T-helper 9 cell (primary cell): ENCODE results near the gene SPATA18.
"Not testable (repeated sequence)": the region's sequence is repeated elsewhere in the genome, so short reads cannot be mapped to it uniquely, and the experiment has no call there.

ENCODE experiments used
- DNase-seq: peaks from one replicate; pipeline ENCODE4 v3.0.0-alpha.2; 2020

SPATA18 gene

GRCh38 chr4:52052475-52052780 lies 1.3 kb downstream of the SPATA18 start:
- DNase-seq: no peak

DNA sequence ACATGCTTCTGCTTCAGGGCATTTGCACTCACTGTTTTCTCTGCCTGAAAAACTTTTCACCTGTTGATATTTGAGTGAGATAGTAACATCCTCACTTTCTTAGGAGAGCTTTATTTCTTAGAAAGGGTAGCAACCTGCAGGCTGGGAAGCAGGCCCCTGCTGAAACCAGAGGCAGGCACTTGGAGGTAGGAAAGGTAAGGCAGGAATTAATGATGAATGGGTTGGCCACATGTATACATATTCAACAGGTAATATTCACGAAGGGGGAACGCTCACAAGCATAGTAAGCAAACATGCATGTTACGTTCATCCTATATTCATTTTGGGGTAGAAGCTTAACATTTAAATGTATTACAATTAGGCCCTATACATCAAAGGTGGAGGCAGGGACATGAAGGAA lies 3.1 kb downstream of the SPATA18 start:
- no peak for DNase-seq

GRCh38 chr4:52057196-52057595 lies 6.1 kb downstream of the SPATA18 start:
- no peak for DNase-seq

- no peak for DNase-seq
These were observed 7.2 kb downstream of the SPATA18 start for GRCh38 chr4:52058275-52058674.

GRCh38 chr4:52059372-52059771 lies 8.3 kb downstream of the SPATA18 start:
- DNase-seq: no peak

GRCh38 chr4:52069571-52069970 lies 18.5 kb downstream of the SPATA18 start:
- DNase-seq: no peak

DNA sequence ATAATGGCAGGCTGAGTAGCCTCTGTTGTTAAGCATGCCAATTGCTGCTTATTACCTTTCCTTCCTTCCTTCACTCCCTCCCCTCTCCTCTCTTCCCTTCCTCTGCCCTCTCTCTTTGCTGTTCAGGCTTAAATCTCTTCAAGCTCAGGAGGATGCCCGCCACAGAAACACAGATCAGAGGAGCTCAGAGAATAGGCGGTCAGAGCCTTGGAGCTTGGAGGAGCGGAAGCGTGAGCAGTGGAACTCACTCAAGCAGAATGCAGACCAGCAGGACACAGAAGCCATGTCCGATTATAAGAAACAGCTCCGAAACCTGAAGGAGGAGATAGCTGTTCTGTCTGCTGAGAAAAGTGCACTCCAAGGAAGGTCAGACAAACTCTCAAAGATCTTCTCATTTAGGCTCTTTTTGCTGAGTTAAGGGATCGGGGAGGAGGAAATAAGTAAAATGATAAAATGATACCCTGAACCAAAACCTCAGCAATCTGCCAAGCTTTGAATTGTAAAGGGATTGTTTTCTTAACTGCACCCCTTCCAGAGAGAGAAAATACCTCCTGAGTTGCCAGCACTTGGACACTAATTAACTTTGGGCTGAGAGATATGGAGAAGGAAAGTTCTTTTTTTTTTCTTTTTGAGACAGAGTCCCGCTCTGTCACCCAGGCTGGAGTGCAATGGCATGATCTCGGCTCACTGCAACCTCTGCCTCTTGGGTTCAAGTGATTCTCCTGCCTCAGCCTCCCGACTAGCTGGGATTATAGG lies 20.9 kb downstream of the SPATA18 start:
- DNase-seq: no peak

GRCh38 chr4:52076731-52077130 lies 25.6 kb downstream of the SPATA18 start:
- no peak for DNase-seq

DNA sequence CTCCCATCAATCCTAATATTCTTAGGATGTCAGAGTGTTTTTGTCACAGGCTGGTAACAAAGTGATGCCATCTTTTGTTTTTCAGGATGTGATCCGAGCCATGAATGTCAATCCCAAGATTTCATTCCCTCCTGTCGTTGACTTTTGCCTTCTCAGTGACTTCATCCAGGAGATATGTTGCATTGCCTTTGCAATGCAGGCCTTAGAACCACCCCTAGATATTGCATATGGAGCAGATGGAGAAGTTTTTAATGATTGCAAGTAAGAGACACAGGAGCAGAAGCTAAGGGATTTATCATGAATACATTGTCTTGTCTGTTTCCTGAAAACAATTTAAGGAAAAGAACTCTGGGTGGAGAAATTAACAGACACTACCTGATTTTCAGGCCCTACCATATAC lies 28.6 kb downstream of the SPATA18 start:
- DNase-seq: no peak

GRCh38 chr4:52081216-52081615 lies 30.1 kb downstream of the SPATA18 start:
- no peak for DNase-seq

DNA sequence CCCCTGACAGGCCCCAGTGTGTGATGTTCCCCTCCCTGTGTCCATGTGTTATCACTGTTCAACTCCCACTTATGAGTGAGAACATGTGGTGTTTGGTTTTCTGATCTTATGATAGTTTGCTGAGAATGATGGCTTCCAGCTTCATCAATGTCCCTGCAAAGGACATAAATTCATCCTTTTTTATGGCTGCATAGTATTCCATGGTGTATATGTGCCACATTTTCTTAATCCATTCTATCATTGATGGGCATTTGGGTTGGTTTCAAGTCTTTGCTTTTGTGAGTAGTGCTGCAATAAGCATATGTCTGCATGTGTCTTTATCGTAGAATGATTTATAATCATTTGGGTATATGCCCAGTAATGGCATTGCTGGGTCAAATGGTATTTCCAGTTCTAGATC lies 35.3 kb downstream of the SPATA18 start:
- not testable (repeated sequence) for DNase-seq

GRCh38 chr4:52091801-52092200 lies 40.7 kb downstream of the SPATA18 start:
- no peak for DNase-seq

DNA sequence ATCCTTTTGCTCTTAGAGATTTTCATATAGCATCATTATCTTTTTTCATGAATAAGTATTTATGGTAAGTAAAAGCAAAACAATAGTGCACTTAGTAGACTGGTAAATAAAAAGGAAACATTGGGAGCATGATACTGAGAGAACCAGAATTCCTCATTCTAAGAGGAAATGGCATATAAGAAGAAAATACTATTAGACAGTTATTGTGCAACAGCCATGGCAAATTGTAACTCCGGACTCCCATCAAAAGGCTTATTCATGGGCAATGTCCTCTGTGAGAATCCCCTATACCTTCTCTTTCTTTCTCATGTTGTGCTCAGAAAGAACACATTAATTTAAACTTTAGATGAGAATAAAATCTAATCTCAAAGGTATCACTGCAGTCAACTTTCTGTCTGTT lies 42.4 kb downstream of the SPATA18 start:
- no peak for DNase-seq

GRCh38 chr4:52094376-52095145 lies 43.5 kb downstream of the SPATA18 start:
- DNase-seq: no peak

GRCh38 chr4:52095374-52095773 lies 44.3 kb downstream of the SPATA18 start:
- DNase-seq: no peak

GRCh38 chr4:52096048-52096447 lies 44.9 kb downstream of the SPATA18 start:
- no peak for DNase-seq

DNA sequence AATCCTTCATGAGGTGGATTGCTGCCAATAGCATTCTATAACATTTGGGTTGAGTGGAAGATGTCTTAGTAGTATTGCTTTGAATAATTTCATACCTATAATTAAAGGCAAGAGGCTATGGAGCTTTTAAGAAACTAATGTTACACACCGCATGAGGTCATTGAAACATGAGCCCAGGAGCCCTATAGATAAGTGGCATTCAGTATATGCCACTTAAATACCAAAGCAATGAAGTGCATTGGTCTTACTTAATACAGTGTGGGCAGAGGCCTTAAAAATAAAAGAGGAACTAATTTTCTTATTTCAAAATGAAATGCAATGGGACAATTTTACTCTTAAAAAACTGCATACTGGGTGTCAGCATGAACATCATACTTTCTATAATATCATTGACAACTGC lies 47.5 kb downstream of the SPATA18 start:
- DNase-seq: no peak

DNA sequence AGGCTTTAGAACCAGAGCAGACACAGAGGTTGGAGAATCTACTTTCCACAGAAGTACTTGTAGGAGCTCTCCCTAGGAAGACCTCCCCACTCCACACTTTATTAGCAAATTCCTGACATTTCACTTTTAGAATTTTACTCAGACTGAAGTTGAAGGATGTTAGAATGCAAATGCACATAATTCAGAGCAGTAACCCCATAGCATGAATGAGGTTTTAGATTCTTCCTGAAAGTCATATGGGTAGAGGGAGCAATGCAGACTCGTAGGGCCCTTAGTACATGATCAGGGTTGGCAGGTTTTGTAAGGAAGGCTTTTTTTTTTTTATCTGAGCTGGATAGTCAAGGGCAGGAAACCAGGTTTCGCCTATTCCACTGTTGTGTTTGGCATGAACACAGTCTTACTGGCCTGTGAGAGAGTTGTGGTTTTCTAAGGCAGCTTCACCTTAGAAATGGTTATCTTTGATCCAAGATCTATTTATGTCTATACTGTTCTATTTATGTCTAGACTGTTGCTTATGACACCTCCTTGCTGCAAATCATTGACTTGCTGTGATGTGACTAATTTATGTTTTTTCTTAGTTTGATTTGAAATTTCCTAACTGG lies 48.9 kb downstream of the SPATA18 start:
- no peak for DNase-seq

DNA sequence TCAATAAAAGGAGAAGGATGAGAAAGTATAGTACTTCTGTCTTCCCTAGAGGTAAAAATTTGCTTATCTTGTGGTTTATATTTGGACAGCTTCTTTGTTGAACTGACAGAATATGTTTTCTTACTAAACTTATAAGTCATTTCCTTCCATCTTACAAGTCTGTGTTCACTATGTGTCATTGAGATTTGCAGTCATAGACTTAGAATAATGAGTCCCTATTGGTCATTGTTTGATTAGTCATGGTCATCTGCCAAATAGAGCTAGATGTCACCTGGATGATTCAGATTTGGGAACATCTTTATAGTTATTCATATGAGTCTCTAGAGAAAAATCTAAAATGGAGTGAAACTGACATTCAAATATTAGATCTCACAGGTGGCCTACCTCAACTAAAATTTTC lies 51.5 kb downstream of the SPATA18 start:
- no peak for DNase-seq

DNA sequence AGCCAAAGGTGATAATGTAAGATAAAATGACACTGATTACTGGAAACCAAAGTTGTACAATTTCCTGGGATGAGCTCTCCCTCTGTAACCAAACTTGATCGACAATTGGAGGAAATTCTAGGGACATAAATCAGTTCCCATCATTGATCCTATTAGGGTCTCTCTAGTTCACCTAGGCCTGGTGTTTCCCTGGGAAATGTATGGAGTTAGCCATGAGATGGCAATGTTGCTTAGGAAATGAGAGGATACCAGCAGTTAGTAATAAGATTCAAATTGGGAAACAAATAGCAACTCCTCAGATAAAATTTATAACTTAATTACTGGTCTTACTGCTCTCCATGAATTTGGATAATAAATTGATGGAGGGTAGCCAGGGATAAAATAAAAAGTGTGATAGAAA lies 52.2 kb downstream of the SPATA18 start:
- no peak for DNase-seq

- DNase-seq: no peak
These were observed 54.2 kb downstream of the SPATA18 start for GRCh38 chr4:52105276-52105675.

DNA sequence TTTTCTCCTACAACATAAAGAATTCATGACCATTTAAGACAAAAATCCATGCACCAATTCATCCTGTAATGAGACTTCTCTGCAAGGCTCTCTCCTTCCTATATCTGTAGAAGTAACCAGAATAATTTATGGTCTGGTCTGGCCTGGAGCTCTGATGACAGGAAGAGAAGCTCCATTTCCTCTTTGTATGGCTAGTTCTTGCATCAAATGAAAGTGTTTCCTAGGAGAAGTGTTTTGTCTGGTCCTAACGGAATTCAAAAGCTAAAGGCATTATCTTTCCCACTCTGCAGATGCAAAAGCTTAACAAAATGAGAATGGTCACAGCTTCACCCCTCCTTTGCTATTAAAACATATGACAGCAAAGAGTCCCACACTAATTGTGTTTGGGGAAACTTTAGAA lies 55.1 kb downstream of the SPATA18 start:
- DNase-seq: no peak

DNA sequence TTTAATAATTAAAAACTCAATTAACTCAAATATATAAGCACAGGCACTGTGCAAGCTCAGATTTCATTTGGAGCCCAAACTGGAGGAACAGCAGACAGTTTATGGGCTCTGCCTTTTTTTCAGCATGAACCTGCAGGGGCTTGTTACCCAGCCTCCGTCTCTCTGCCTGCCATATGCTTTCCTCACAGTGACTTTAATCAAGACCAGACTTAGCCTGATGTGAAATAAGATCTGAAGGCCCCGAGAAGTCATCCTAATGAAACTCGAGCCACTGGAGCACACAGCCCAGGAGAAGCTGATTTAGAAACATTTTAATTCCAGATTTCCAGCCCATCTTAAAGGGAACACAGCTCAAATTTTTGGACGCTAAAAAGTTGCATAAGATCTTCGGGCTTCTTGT lies 55.6 kb downstream of the SPATA18 start:
- no peak for DNase-seq

DNA sequence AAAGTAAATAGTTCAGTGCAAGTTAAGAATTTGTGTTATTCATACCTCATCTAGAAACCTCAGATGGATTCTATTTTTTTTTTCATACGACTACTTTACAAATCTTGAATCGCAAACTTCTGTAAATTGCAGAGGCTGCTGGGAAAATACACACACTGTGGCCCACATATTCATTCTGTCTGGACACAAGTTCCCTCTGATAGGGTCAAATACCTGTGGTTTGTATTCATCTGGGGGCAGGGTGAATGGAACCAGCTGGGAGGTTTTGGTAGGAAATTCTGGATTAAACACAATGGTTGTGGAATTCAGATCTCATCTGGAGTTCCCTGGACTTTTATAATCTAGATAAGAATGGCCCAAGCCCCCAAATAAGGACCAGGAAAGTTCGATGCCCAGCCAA lies 56.2 kb downstream of the SPATA18 start:
- DNase-seq: no peak
